MCF 10A (cell line): ENCODE measurements around the gene STK25. TPM values are rescaled to one million over a fixed set of nuclear protein-coding genes. Genes with fewer than 3 reads are reported as not detected.

Experiments
- BruUV-seq: library from RNA; stranded (reverse); fragments of 400-500 nt; replicated peaks from 2 replicates; lab custom pipeline; 2021; lab: Mats Ljungman, UMichigan
- CTCF ChIA-PET: fragments of 300-600 bp; sonication (Branson Sonifier 250); formaldehyde crosslinking; extraction: SDS; loops from one replicate; lab custom pipeline; 2021; ENCODE audit warnings: antibody characterized with exemption, inconsistent platforms; lab: Yijun Ruan, JAX
- POLR2A ChIA-PET: fragments of 300-600, 350-650 bp; sonication (Branson Sonifier 250); formaldehyde crosslinking; extraction: SDS; loops from one replicate; lab custom pipeline; 2020; ENCODE audit warnings: antibody characterized with exemption, inconsistent platforms; lab: Yijun Ruan, JAX
- DNase-seq: peaks from one replicate; pipeline ENCODE4 v3.0.0-alpha.2; 2018; ENCODE audit not compliant: unreplicated experiment
- H3K27ac Mint-ChIP-seq: one replicate; pipeline ENCODE4 v1.8.0; 2022; ENCODE audit warnings: mild to moderate bottlenecking, low read depth, mixed read lengths; ENCODE audit not compliant: unreplicated experiment
- H3K27me3 Mint-ChIP-seq: one replicate; pipeline ENCODE4 v1.8.0; 2022; ENCODE audit warnings: mixed read lengths; ENCODE audit not compliant: insufficient read depth, unreplicated experiment
- H3K36me3 Mint-ChIP-seq: one replicate; pipeline ENCODE4 v1.8.0; 2022; ENCODE audit warnings: mild to moderate bottlenecking, moderate library complexity, mixed read lengths; ENCODE audit not compliant: insufficient read depth, unreplicated experiment
- H3K4me1 Mint-ChIP-seq: one replicate; pipeline ENCODE4 v1.8.0; 2022; ENCODE audit warnings: mixed read lengths; ENCODE audit not compliant: insufficient read depth, unreplicated experiment
- H3K4me3 Mint-ChIP-seq: one replicate; pipeline ENCODE4 v1.8.0; 2022; ENCODE audit warnings: mild to moderate bottlenecking, moderate library complexity, mixed read lengths; ENCODE audit not compliant: unreplicated experiment
- H3K9me3 Mint-ChIP-seq: one replicate; pipeline ENCODE4 v1.8.0; 2022; ENCODE audit warnings: mixed read lengths; ENCODE audit not compliant: unreplicated experiment
- CTCF ChIP-seq: fragments of 200-600 bp; IDR thresholded peaks from one replicate; pipeline ENCODE4 v1.8.0; 2022; ENCODE audit warnings: antibody characterized with exemption, mild to moderate bottlenecking; ENCODE audit not compliant: unreplicated experiment
- intact Hi-C: fragments of 100-400 bp; cut with micrococcal nuclease; formaldehyde crosslinking; loops from 2 replicates; pipeline ENCODE4 v1.14.1; 2022
- total RNA-seq: library from RNA; stranded (reverse); gene quantifications from 2 replicates; pipeline ENCODE4 v1.2.3, GENCODE V29; 2022

STK25 gene
- total RNA-seq, 1 experiment from 2014 or later: 117 TPM

- H3K27ac Mint-ChIP-seq: no peak overlapping the region
- TF ChIP-seq CTCF: no peak
- H3K4me1 Mint-ChIP-seq: no peaks in the 10 kb centered on the region
- ChIA-PET CTCF (no interaction called here), POLR2A (interaction anchor here (1.0 kb wide), 1 partner anchor 53 kb away, joined by 5 read pairs; no protein-coding TSS in a partner anchor)
- H3K36me3 Mint-ChIP-seq: no peaks in the 10 kb centered on the region
- no peaks in the 10 kb centered on the region for H3K9me3 Mint-ChIP-seq
- BruUV-seq: no TSS peak
- no peaks in the 10 kb centered on the region for H3K27me3 Mint-ChIP-seq
- DNase-seq: no peak
- no peak overlapping the region for H3K4me3 Mint-ChIP-seq
- intact Hi-C loops: no loop called here
These were observed 26.5 kb upstream of the STK25 start for GRCh38 chr2:241534701-241535375.

GRCh38 chr2:241534293-241534692 lies 25.9 kb upstream of the STK25 start:
- no peaks in the 10 kb centered on the region for H3K9me3 Mint-ChIP-seq
- H3K27me3 Mint-ChIP-seq: no peaks in the 10 kb centered on the region
- no peak overlapping the region for H3K4me3 Mint-ChIP-seq
- no peak for DNase-seq
- no peak for TF ChIP-seq CTCF
- no peaks in the 10 kb centered on the region for H3K4me1 Mint-ChIP-seq
- POLR2A ChIA-PET: no interaction called here
- H3K36me3 Mint-ChIP-seq: no peaks in the 10 kb centered on the region
- CTCF ChIA-PET: no interaction called here
- intact Hi-C loops: no loop called here
- BruUV-seq: no TSS peak
- H3K27ac Mint-ChIP-seq: no peak overlapping the region

- no peaks in the 10 kb centered on the region for H3K36me3 Mint-ChIP-seq
- H3K4me3 Mint-ChIP-seq: no peak overlapping the region
- no peak for DNase-seq
- no peaks in the 10 kb centered on the region for H3K9me3 Mint-ChIP-seq
- H3K27me3 Mint-ChIP-seq: no peaks in the 10 kb centered on the region
- H3K27ac Mint-ChIP-seq: no peak overlapping the region
- ChIA-PET CTCF (interaction anchor here (0.6 kb wide), 2 partner anchors 51 to 865 kb away, joined by 3 to 4 read pairs; no protein-coding TSS in a partner anchor), POLR2A (interaction anchor here (0.6 kb wide), 1 partner anchor 9 kb away, joined by 3 read pairs; no protein-coding TSS in a partner anchor)
- BruUV-seq: no TSS peak
- H3K4me1 Mint-ChIP-seq: no peaks in the 10 kb centered on the region
- intact Hi-C loops: no loop called here
- TF ChIP-seq CTCF: no peak
These were observed 24.6 kb upstream of the STK25 start for GRCh38 chr2:241532733-241533601.

- H3K27me3 Mint-ChIP-seq: no peaks in the 10 kb centered on the region
- DNase-seq: no peak
- intact Hi-C loops: no loop called here
- CTCF ChIA-PET: interaction anchor here (0.6 kb wide), 1 partner anchor 864 kb away, joined by 3 read pairs; no protein-coding TSS in a partner anchor
- H3K36me3 Mint-ChIP-seq: no peaks in the 10 kb centered on the region
- POLR2A ChIA-PET: interaction anchor here (0.6 kb wide), 1 partner anchor 8 kb away, joined by 3 read pairs; no protein-coding TSS in a partner anchor
- no peak overlapping the region for H3K27ac Mint-ChIP-seq
- no TSS peak for BruUV-seq
- no peaks in the 10 kb centered on the region for H3K4me1 Mint-ChIP-seq
- TF ChIP-seq CTCF: no peak
- H3K9me3 Mint-ChIP-seq: no peaks in the 10 kb centered on the region
- no peak overlapping the region for H3K4me3 Mint-ChIP-seq
These were observed 23.8 kb upstream of the STK25 start for GRCh38 chr2:241532168-241532567.
